PC-3 (cell line): Measurements from ENCODE around the gene TRIM56. TPM values are rescaled to one million over a fixed set of nuclear protein-coding genes. Genes with fewer than 3 reads are reported as not detected.

Experiments
- ATAC-seq: fragments of 200-7000 bp; cut with Tn5 transposase; 2 replicates; pipeline ENCODE4 v1.9.1; 2020; ENCODE audit warnings: mild to moderate bottlenecking, moderate library complexity
- BruUV-seq: library from RNA; stranded (reverse); fragments of 400-500 nt; replicated peaks from 2 replicates; lab custom pipeline; 2021; lab: Mats Ljungman, UMichigan
- CTCF ChIA-PET: fragments of 300-600 bp; sonication (Branson Sonifier 250); formaldehyde crosslinking; loops from one replicate; lab custom pipeline; 2022; ENCODE audit warnings: antibody characterized with exemption; lab: Charles Lee
- POLR2A ChIA-PET: fragments of 300-600 bp; sonication (Branson Sonifier 250); formaldehyde crosslinking; loops from one replicate; lab custom pipeline; 2022; ENCODE audit warnings: antibody characterized with exemption; ENCODE audit not compliant: unreplicated experiment; lab: Charles Lee
- DNase-seq: peaks from one replicate; pipeline ENCODE4 v3.0.0-alpha.2; 2015
- H2AFZ ChIP-seq: fragments of 300-600 bp; sonication (generic); 2 replicates; pipeline ENCODE4 v1.6.0; 2016; ENCODE audit warnings: antibody characterized with exemption, low read length
- H3F3A ChIP-seq: fragments of 300-600 bp; sonication (generic); one replicate; pipeline ENCODE4 v1.6.0; 2017; ENCODE audit warnings: antibody characterized with exemption, low read length, control low read depth, mild to moderate bottlenecking; ENCODE audit not compliant: unreplicated experiment
- H3K27ac ChIP-seq: fragments of 300-600 bp; sonication (generic); 2 replicates; pipeline ENCODE4 v1.5.1; 2016; ENCODE audit warnings: mild to moderate bottlenecking, low read length
- H3K27me3 ChIP-seq: fragments of 300-600 bp; sonication (generic); 2 replicates; pipeline ENCODE4 v1.6.1; 2016; ENCODE audit warnings: low read length, mixed read lengths
- H3K36me3 ChIP-seq: fragments of 300-600 bp; sonication (generic); 2 replicates; pipeline ENCODE4 v1.6.1; 2016; ENCODE audit warnings: low read depth, mixed run types, low read length, mixed read lengths
- H3K4me1 ChIP-seq: fragments of 300-600 bp; sonication (generic); 2 replicates; pipeline ENCODE4 v1.5.1; 2016; ENCODE audit warnings: low read length; ENCODE audit not compliant: insufficient read depth
- H3K4me2 ChIP-seq: fragments of 300-600 bp; sonication (generic); 2 replicates; pipeline ENCODE4 v1.6.0; 2016; ENCODE audit warnings: low read length
- H3K4me3 ChIP-seq: fragments of 300-600 bp; sonication (generic); 2 replicates; pipeline ENCODE4 v1.5.1; 2016; ENCODE audit warnings: mild to moderate bottlenecking, low read length, mixed read lengths
- H3K79me2 ChIP-seq: fragments of 300-600 bp; sonication (generic); 2 replicates; pipeline ENCODE4 v1.6.1; 2017; ENCODE audit warnings: low read length, mixed read lengths
- H3K9ac ChIP-seq: fragments of 300-600 bp; sonication (generic); 2 replicates; pipeline ENCODE4 v1.6.0; 2016; ENCODE audit warnings: mild to moderate bottlenecking, low read length
- H3K9me2 ChIP-seq: fragments of 300-600 bp; sonication (generic); replicated peaks from 2 replicates; pipeline ENCODE4 v1.6.1; 2016; ENCODE audit warnings: mixed run types, low read length, mixed read lengths
- H3K9me3 ChIP-seq: fragments of 300-600 bp; sonication (generic); 2 replicates; pipeline ENCODE4 v1.6.1; 2016; ENCODE audit warnings: low read length, mixed read lengths
- H4K20me1 ChIP-seq: fragments of 300-600 bp; sonication (generic); 2 replicates; pipeline ENCODE4 v1.6.1; 2016; ENCODE audit warnings: low read length, mixed read lengths
- EZH2 ChIP-seq: fragments of 300-600 bp; sonication (generic); IDR thresholded peaks from one replicate; pipeline ENCODE4 v1.6.1; 2017; ENCODE audit warnings: antibody characterized with exemption, mild to moderate bottlenecking, low read length; ENCODE audit not compliant: unreplicated experiment
- EZH2phosphoT487 ChIP-seq: fragments of 300-600 bp; sonication (generic); IDR thresholded peaks from 2 replicates; pipeline ENCODE4 v1.6.1; 2018; ENCODE audit warnings: mild to moderate bottlenecking, antibody characterized with exemption, low read length, borderline replicate concordance
- intact Hi-C: fragments of 100-400 bp; cut with micrococcal nuclease; formaldehyde crosslinking; loops from 2 replicates; pipeline ENCODE4 v1.9.0; 2023
- total RNA-seq: library from RNA; depleted of rRNA; stranded (reverse); fragments of >200 nt; gene quantifications from 2 replicates; pipeline ENCODE4 v1.2.3, GENCODE V29; 2014
- TF ChIP-seq, protein P1 (sequence below): fragments of 300-600 bp; sonication (generic); conservative IDR thresholded peaks from 2 replicates; pipeline ENCODE4 v1.5.1; 2017; ENCODE audit warnings: antibody characterized with exemption, low read depth, mild to moderate bottlenecking, low read length

TRIM56 gene
- total RNA-seq, 1 experiment from 2014 or later = 10.6 TPM

DNA sequence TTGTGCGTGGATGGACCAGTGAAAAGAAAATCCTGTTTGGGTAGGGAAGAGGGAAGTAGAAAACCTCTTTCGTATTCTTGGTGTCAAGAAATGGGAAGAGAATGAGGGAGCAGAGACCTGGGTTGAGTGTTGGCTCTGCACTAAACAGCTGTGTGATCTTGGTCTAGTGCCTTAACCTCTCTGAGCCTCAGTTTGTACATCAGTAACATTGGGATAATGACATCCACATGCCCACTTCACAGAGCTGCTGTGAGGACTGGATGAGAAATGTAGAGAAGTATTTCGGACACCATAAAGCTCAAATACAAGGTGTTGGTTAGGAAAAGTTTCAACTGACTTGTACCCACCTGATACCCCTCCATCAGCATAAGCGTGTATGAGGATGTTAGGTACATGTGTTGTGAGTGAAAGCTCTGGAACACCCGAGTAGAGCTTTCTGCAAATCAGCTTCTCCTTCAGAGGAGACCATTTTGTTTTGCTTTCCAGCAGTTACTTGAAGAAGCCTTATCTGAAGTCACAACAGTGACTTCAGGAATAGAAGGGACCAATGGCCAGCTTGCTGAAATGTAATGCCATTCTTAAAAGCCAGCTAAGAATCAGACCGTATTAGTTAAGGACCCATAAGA, 11.2 kb downstream of the TRIM56 start:
- ChIA-PET CTCF (no interaction called here), POLR2A (interaction anchor here (0.5 kb wide), 1 partner anchor 38 kb away, joined by 3 read pairs; no protein-coding TSS in a partner anchor)

DNA sequence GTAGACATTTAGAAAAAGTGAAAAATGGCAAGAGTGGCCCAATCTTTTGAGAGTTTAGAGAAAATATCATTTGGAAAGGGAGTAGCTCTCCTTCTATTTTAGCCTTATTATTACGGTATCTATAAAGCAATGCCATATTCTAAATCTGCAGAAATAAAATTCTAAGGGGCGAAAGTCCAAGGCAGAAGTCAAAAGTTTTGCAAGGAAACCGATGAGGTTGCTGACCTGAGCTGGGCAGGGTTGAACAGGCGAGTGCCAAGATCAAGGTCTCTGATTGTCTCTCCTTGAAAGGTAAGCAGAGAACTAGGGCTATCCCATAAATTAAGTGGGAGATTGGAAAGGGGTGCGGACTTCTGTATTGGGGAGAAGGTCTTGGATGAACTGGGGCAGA, 11.7 kb downstream of the TRIM56 start:
- Histone ChIP-seq H3K36me3 (no peaks in the 10 kb centered on the region), H3K27me3 (no peaks in the 10 kb centered on the region), H3K27ac (no peak overlapping the region), H3K4me3 (no peak overlapping the region), H3K4me2 (no peak overlapping the region), H3K9me2 (no peaks in the 10 kb centered on the region), H3K9me3 (no peaks in the 10 kb centered on the region), H3F3A (no peaks in the 10 kb centered on the region), H3K9ac (no peak overlapping the region), H2AFZ (no peak overlapping the region), H3K79me2 (no peaks in the 10 kb centered on the region), H4K20me1 (no peaks in the 10 kb centered on the region), H3K4me1 (peaks cover 40% of the 10 kb centered on the region)
- ChIA-PET CTCF (no interaction called here), POLR2A (interaction anchor here (0.5 kb wide), 1 partner anchor 38 kb away, joined by 3 read pairs; no protein-coding TSS in a partner anchor)
- no peak for ATAC-seq
- BruUV-seq = no TSS peak
- no peak for DNase-seq
- TF ChIP-seq EZH2phosphoT487 (no peak), EZH2 (no peak)
- TF ChIP-seq, protein P1, sequence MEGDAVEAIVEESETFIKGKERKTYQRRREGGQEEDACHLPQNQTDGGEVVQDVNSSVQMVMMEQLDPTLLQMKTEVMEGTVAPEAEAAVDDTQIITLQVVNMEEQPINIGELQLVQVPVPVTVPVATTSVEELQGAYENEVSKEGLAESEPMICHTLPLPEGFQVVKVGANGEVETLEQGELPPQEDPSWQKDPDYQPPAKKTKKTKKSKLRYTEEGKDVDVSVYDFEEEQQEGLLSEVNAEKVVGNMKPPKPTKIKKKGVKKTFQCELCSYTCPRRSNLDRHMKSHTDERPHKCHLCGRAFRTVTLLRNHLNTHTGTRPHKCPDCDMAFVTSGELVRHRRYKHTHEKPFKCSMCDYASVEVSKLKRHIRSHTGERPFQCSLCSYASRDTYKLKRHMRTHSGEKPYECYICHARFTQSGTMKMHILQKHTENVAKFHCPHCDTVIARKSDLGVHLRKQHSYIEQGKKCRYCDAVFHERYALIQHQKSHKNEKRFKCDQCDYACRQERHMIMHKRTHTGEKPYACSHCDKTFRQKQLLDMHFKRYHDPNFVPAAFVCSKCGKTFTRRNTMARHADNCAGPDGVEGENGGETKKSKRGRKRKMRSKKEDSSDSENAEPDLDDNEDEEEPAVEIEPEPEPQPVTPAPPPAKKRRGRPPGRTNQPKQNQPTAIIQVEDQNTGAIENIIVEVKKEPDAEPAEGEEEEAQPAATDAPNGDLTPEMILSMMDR = no peak
- intact Hi-C loops = no loop called here

More for the DNA sequence above, 11.2 kb downstream of the TRIM56 start:
- Histone ChIP-seq H3K4me3 (no peak overlapping the region), H3K9me2 (no peaks in the 10 kb centered on the region), H3K9me3 (no peaks in the 10 kb centered on the region), H3K36me3 (no peaks in the 10 kb centered on the region), H2AFZ (no peak overlapping the region), H3K4me1 (peaks cover 35% of the 10 kb centered on the region), H3K27ac (no peak overlapping the region), H3K27me3 (no peaks in the 10 kb centered on the region), H3K79me2 (no peaks in the 10 kb centered on the region), H3K9ac (no peak overlapping the region), H4K20me1 (no peaks in the 10 kb centered on the region), H3K4me2 (no peak overlapping the region), H3F3A (no peaks in the 10 kb centered on the region)
- intact Hi-C loops = no loop called here
- TF ChIP-seq EZH2phosphoT487 (no peak), EZH2 (no peak)
- TF ChIP-seq, protein P1 = no peak
- BruUV-seq = no TSS peak
- DNase-seq (no peak), ATAC-seq (no peak)

DNA sequence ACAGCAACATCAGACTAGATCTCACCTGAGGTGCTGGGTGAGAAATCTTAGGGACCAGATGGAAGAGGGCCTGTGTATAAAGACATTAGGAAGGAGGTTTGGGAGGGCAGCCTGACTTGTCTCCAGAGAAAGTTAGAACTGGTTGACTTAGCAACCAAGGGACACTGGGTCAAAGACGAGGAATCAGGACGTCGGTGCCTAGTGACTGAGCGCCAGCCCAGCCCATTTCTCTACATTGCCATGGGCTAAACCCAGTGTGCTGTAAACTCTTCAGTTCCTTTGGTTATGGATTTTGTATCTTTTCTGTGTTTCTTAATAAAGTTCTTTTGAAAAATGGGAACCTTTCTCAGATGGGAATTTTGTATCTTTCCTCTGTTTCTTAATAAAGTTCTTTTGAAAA, 12.3 kb downstream of the TRIM56 start:
- ATAC-seq = no peak
- intact Hi-C loops = no loop called here
- H3K36me3 ChIP-seq = no peaks in the 10 kb centered on the region

More for the DNA sequence above, 12.3 kb downstream of the TRIM56 start:
- no TSS peak for BruUV-seq
- no peaks in the 10 kb centered on the region for H3F3A ChIP-seq
- no peak for DNase-seq
- H3K9me3 ChIP-seq = no peaks in the 10 kb centered on the region
- TF ChIP-seq, protein P1 = no peak
- TF ChIP-seq EZH2phosphoT487 = no peak
- TF ChIP-seq EZH2 = no peak
- no peak overlapping the region for H3K27ac ChIP-seq
- H3K4me2 ChIP-seq = no peak overlapping the region
- no peaks in the 10 kb centered on the region for H3K27me3 ChIP-seq
- no peak overlapping the region for H2AFZ ChIP-seq
- ChIA-PET POLR2A (no interaction called here), CTCF (no interaction called here)
- no peaks in the 10 kb centered on the region for H4K20me1 ChIP-seq
- H3K4me3 ChIP-seq = no peak overlapping the region
- H3K4me1 ChIP-seq = peaks cover 40% of the 10 kb centered on the region
- no peak overlapping the region for H3K9ac ChIP-seq
- no peaks in the 10 kb centered on the region for H3K79me2 ChIP-seq
- H3K9me2 ChIP-seq = no peaks in the 10 kb centered on the region
